GM18951 (cell line): ENCODE measurements around the gene KDM2A.
A peak's percentile ranks its signal among the peaks of the same experiment; 100 is the strongest.

ENCODE experiments used
- POLR2A ChIP-seq: IDR thresholded peaks from 4 replicates; pipeline ENCODE4 v1.6.1; 2011; ENCODE audit warnings: mild to moderate bottlenecking; ENCODE audit not compliant: insufficient read length, insufficient read depth; ENCODE audit errors: extremely low read depth
- in situ Hi-C: fragments of 300-500 bp; cut with MboI; formaldehyde crosslinking; loops from one replicate; pipeline ENCODE4 v1.12.0; 2022; ENCODE audit warnings: low sequenced_read_pairs, mixed read lengths, inconsistent platforms; ENCODE audit not compliant: unreplicated experiment

KDM2A gene

GRCh38 chr11:67292671-67293070, 173.6 kb downstream of the KDM2A start:
- TF ChIP-seq POLR2A, result no peak
- in situ Hi-C loops, result no loop called here

GRCh38 chr11:67293090-67293489, 174.0 kb downstream of the KDM2A start:
- in situ Hi-C loops, result no loop called here
- TF ChIP-seq POLR2A, result no peak

GRCh38 chr11:67295846-67296245, 176.8 kb downstream of the KDM2A start:
- no peak for TF ChIP-seq POLR2A
- in situ Hi-C loops, result no loop called here

- in situ Hi-C loops, result no loop called here
- no peak for TF ChIP-seq POLR2A
Measured at GRCh38 chr11:67298786-67299185, 179.7 kb downstream of the KDM2A start.

GRCh38 chr11:67299471-67300191, 180.6 kb downstream of the KDM2A start:
- TF ChIP-seq POLR2A, result no peak
- in situ Hi-C loops, result no loop called here

GRCh38 chr11:67300256-67300755, 181.2 kb downstream of the KDM2A start:
- TF ChIP-seq POLR2A, result no peak
- in situ Hi-C loops, result no loop called here

GRCh38 chr11:67300756-67301312, 181.8 kb downstream of the KDM2A start:
- no peak for TF ChIP-seq POLR2A

GRCh38 chr11:67301313-67301921, 182.4 kb downstream of the KDM2A start:
- no peak for TF ChIP-seq POLR2A
- in situ Hi-C loops, result no loop called here

More at GRCh38 chr11:67300756-67301312, 181.8 kb downstream of the KDM2A start:
- in situ Hi-C loops, result no loop called here

- TF ChIP-seq POLR2A, result no peak
- in situ Hi-C loops, result no loop called here
Measured at GRCh38 chr11:67301951-67302516, 183.0 kb downstream of the KDM2A start.

- TF ChIP-seq POLR2A, result no peak
- in situ Hi-C loops, result no loop called here
Measured at GRCh38 chr11:67302571-67303131, 183.6 kb downstream of the KDM2A start.

- TF ChIP-seq POLR2A, result peak; percentile 27
- in situ Hi-C loops, result no loop called here
Measured at GRCh38 chr11:67303132-67303834, 184.2 kb downstream of the KDM2A start, which contains the start of gene SSH3. Gene SSH3 (plus strand): TSS chr11:67303530. CDS start chr11:67303626, 96 bp downstream.

- in situ Hi-C loops, result no loop called here
- no peak for TF ChIP-seq POLR2A
Measured at GRCh38 chr11:67303835-67304411, 184.9 kb downstream of the KDM2A start.
